HL-60 (cell line): Measurements from ENCODE around the gene UGT2A3.

Source experiments
- DNase-seq, 2 experiments: peaks; one replicate each; pipeline ENCODE4 v3.0.0-alpha.2; 2010 to 2020; ENCODE audit warnings: low read depth in 1 of 2, low spot score in 1 of 2
- H3K27ac ChIP-seq: fragments of 250-450 bp; sonication (Bioruptor Pico); replicated peaks from 2 replicates; pipeline ENCODE4 v1.5.1; 2020; ENCODE audit warnings: mild to moderate bottlenecking, moderate library complexity
- H3K27me3 ChIP-seq: fragments of 250-450 bp; sonication (Bioruptor Pico); 2 replicates; pipeline ENCODE4 v1.5.1; 2021; ENCODE audit warnings: mild to moderate bottlenecking, moderate library complexity; ENCODE audit not compliant: insufficient read depth, poor library complexity, severe bottlenecking
- H3K4me3 ChIP-seq: replicated peaks from 2 replicates; pipeline ENCODE4 v1.5.1; 2011; ENCODE audit warnings: mild to moderate bottlenecking, control low read depth, low read length; ENCODE audit not compliant: insufficient read depth
- CTCF ChIP-seq: IDR thresholded peaks from one replicate; pipeline ENCODE4 v1.5.1; 2011; ENCODE audit warnings: low read length, control low read depth, inconsistent platforms; ENCODE audit not compliant: insufficient read depth
- GABPA ChIP-seq: IDR thresholded peaks from 2 replicates; pipeline ENCODE4 v1.6.1; 2012; ENCODE audit warnings: low read depth
- POLR2AphosphoS5 ChIP-seq: IDR thresholded peaks from 2 replicates; pipeline ENCODE4 v1.6.1; 2012; ENCODE audit warnings: low read depth
- SPI1 ChIP-seq: IDR thresholded peaks from 2 replicates; pipeline ENCODE4 v1.6.1; 2012; ENCODE audit warnings: low read depth, mild to moderate bottlenecking, borderline replicate concordance
- TF ChIP-seq, protein P1 (sequence below): IDR thresholded peaks from 2 replicates; pipeline ENCODE4 v1.6.1; 2012; ENCODE audit warnings: low read depth; ENCODE audit not compliant: insufficient replicate concordance

Gene UGT2A3

GRCh38 chr4:68907245-68907644 lies 44.4 kb downstream of the UGT2A3 start:
- no peak for TF ChIP-seq CTCF
- no peaks in the 10 kb centered on the region for H3K27me3 ChIP-seq
- DNase-seq: no peak
- no peak overlapping the region for H3K27ac ChIP-seq
- H3K4me3 ChIP-seq: no peak overlapping the region

- Histone ChIP-seq H3K27ac (no peak overlapping the region), H3K4me3 (no peak overlapping the region), H3K27me3 (no peaks in the 10 kb centered on the region)
- DNase-seq: no peak
- TF ChIP-seq POLR2AphosphoS5 (no peak), GABPA (no peak), SPI1 (no peak)
Measured at GRCh38 chr4:68906780-68907137, 44.8 kb downstream of the UGT2A3 start.

- Histone ChIP-seq H3K27ac (no peak overlapping the region), H3K27me3 (no peaks in the 10 kb centered on the region), H3K4me3 (no peak overlapping the region)
- TF ChIP-seq, protein P1, sequence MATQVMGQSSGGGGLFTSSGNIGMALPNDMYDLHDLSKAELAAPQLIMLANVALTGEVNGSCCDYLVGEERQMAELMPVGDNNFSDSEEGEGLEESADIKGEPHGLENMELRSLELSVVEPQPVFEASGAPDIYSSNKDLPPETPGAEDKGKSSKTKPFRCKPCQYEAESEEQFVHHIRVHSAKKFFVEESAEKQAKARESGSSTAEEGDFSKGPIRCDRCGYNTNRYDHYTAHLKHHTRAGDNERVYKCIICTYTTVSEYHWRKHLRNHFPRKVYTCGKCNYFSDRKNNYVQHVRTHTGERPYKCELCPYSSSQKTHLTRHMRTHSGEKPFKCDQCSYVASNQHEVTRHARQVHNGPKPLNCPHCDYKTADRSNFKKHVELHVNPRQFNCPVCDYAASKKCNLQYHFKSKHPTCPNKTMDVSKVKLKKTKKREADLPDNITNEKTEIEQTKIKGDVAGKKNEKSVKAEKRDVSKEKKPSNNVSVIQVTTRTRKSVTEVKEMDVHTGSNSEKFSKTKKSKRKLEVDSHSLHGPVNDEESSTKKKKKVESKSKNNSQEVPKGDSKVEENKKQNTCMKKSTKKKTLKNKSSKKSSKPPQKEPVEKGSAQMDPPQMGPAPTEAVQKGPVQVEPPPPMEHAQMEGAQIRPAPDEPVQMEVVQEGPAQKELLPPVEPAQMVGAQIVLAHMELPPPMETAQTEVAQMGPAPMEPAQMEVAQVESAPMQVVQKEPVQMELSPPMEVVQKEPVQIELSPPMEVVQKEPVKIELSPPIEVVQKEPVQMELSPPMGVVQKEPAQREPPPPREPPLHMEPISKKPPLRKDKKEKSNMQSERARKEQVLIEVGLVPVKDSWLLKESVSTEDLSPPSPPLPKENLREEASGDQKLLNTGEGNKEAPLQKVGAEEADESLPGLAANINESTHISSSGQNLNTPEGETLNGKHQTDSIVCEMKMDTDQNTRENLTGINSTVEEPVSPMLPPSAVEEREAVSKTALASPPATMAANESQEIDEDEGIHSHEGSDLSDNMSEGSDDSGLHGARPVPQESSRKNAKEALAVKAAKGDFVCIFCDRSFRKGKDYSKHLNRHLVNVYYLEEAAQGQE: no peak
- TF ChIP-seq POLR2AphosphoS5 (no peak), SPI1 (no peak), GABPA (no peak), CTCF (no peak)
- no peak for DNase-seq
Measured at GRCh38 chr4:68905939-68906779, 45.4 kb downstream of the UGT2A3 start.

- H3K4me3 ChIP-seq: no peak overlapping the region
- DNase-seq: no peak
- no peaks in the 10 kb centered on the region for H3K27me3 ChIP-seq
- TF ChIP-seq, protein P1: no peak
- TF ChIP-seq SPI1 (no peak), POLR2AphosphoS5 (no peak), GABPA (no peak), CTCF (no peak)
- H3K27ac ChIP-seq: no peak overlapping the region
Measured at GRCh38 chr4:68905598-68905938, 46.0 kb downstream of the UGT2A3 start.
